Activated effector memory CD4-positive, alpha-beta T cell treated with Interleukin-2 at 50 U/mL for 16 hours (primary cell): ENCODE measurements around the gene PDE7B.
"Not testable (repeated sequence)": the region's sequence is repeated elsewhere in the genome, so short reads cannot be mapped to it uniquely, and the experiment has no call there.

ENCODE experiments used
- DNase-seq: peaks from one replicate; pipeline ENCODE4 v3.0.0-alpha.2; 2020

PDE7B gene

GRCh38 chr6:135852746-135853145 is 1.2 kb downstream of the PDE7B start:
- DNase-seq: no peak

GRCh38 chr6:135853227-135853626 is 1.7 kb downstream of the PDE7B start:
- DNase-seq: no peak

- no peak for DNase-seq
Observed at GRCh38 chr6:135853986-135854385, 2.5 kb downstream of the PDE7B start.

- no peak for DNase-seq
Observed at GRCh38 chr6:135854799-135855198, 3.3 kb downstream of the PDE7B start.

- DNase-seq: no peak
Observed at GRCh38 chr6:135858931-135859330, 7.4 kb downstream of the PDE7B start.

- DNase-seq: no peak
Observed at GRCh38 chr6:135860361-135860760, 8.9 kb downstream of the PDE7B start.

- no peak for DNase-seq
Observed at GRCh38 chr6:135861189-135861588, 9.7 kb downstream of the PDE7B start.

- DNase-seq: not testable (repeated sequence)
Observed at GRCh38 chr6:135864929-135865328, 13.4 kb downstream of the PDE7B start.

GRCh38 chr6:135866445-135867123 is 15.1 kb downstream of the PDE7B start:
- DNase-seq: no peak

- DNase-seq: no peak
Observed at GRCh38 chr6:135867332-135867731, 15.8 kb downstream of the PDE7B start.

- DNase-seq: no peak
Observed at GRCh38 chr6:135869857-135870256, 18.4 kb downstream of the PDE7B start.

GRCh38 chr6:135870722-135871121 is 19.2 kb downstream of the PDE7B start:
- DNase-seq: no peak

GRCh38 chr6:135871296-135871695 is 19.8 kb downstream of the PDE7B start:
- no peak for DNase-seq

- no peak for DNase-seq
Observed at GRCh38 chr6:135871878-135872277, 20.4 kb downstream of the PDE7B start.

GRCh38 chr6:135875446-135875845 is 23.9 kb downstream of the PDE7B start:
- no peak for DNase-seq

- no peak for DNase-seq
Observed at GRCh38 chr6:135876058-135876457, 24.6 kb downstream of the PDE7B start.

- no peak for DNase-seq
Observed at GRCh38 chr6:135877666-135878065, 26.2 kb downstream of the PDE7B start.

GRCh38 chr6:135880066-135880972 is 28.8 kb downstream of the PDE7B start:
- DNase-seq: peak; percentile 29

- DNase-seq: no peak
Observed at GRCh38 chr6:135883045-135883444, 31.5 kb downstream of the PDE7B start.

- DNase-seq: no peak
Observed at GRCh38 chr6:135883536-135883935, 32.0 kb downstream of the PDE7B start.

- no peak for DNase-seq
Observed at GRCh38 chr6:135884136-135884535, 32.6 kb downstream of the PDE7B start.

- DNase-seq: no peak
Observed at GRCh38 chr6:135887069-135887468, 35.6 kb downstream of the PDE7B start.

GRCh38 chr6:135888818-135889217 is 37.3 kb downstream of the PDE7B start:
- no peak for DNase-seq

GRCh38 chr6:135890876-135891275 is 39.4 kb downstream of the PDE7B start:
- DNase-seq: no peak
